ENCODE data around the gene RAD18. TPM values are rescaled to one million over a fixed set of nuclear protein-coding genes. Genes with fewer than 3 reads are reported as not detected.
A peak's percentile ranks its signal among the peaks of the same experiment; 100 is the strongest.

The RAD18 gene
- total RNA-seq, 1 donor from 2014 or later = 17.0 TPM

- DNase-seq = no peak
Observed at GRCh38 chr3:8985411-8985831, 22.1 kb upstream of the RAD18 start.

- no peak for DNase-seq
Observed at GRCh38 chr3:8984526-8984925, 21.3 kb upstream of the RAD18 start.

- no peak for DNase-seq
Observed at GRCh38 chr3:8984081-8984480, 20.8 kb upstream of the RAD18 start.

- no peak for DNase-seq
Observed at GRCh38 chr3:8983591-8983990, 20.3 kb upstream of the RAD18 start.

- no peak for DNase-seq
Observed at GRCh38 chr3:8983026-8983425, 19.8 kb upstream of the RAD18 start.

GRCh38 chr3:8982509-8982908 lies 19.2 kb upstream of the RAD18 start:
- DNase-seq = peak; percentile 47

- no peak for DNase-seq
Observed at GRCh38 chr3:8981700-8982099, 18.4 kb upstream of the RAD18 start.

GRCh38 chr3:8981296-8981695 lies 18.0 kb upstream of the RAD18 start:
- DNase-seq = no peak

- no peak for DNase-seq
Observed at GRCh38 chr3:8980756-8981257, 17.5 kb upstream of the RAD18 start.

- DNase-seq = no peak
Observed at GRCh38 chr3:8979262-8979661, 16.0 kb upstream of the RAD18 start.

- no peak for DNase-seq
Observed at GRCh38 chr3:8978551-8978950, 15.3 kb upstream of the RAD18 start.

GRCh38 chr3:8976540-8977182 lies 13.4 kb upstream of the RAD18 start:
- no peak for DNase-seq

- DNase-seq = no peak
Observed at GRCh38 chr3:8975081-8976020, 12.1 kb upstream of the RAD18 start.

- no peak for DNase-seq
Observed at GRCh38 chr3:8974458-8974857, 11.2 kb upstream of the RAD18 start.

GRCh38 chr3:8972639-8973038 lies 9.4 kb upstream of the RAD18 start:
- DNase-seq = peak; percentile 19

- peak; percentile 89 for DNase-seq
Observed at GRCh38 chr3:8970971-8971589, 7.8 kb upstream of the RAD18 start.

GRCh38 chr3:8969241-8969640 lies 6.0 kb upstream of the RAD18 start:
- DNase-seq = no peak

GRCh38 chr3:8968375-8968882 lies 5.2 kb upstream of the RAD18 start:
- no peak for DNase-seq

- no peak for DNase-seq
Observed at GRCh38 chr3:8967553-8967952, 4.3 kb upstream of the RAD18 start.

GRCh38 chr3:8966820-8967348 lies 3.6 kb upstream of the RAD18 start:
- no peak for DNase-seq

GRCh38 chr3:8966150-8966819 lies 3.0 kb upstream of the RAD18 start:
- DNase-seq = no peak
